Endothelial cell of umbilical vein (primary cell): ENCODE measurements around the gene C19orf44. TPM values are rescaled to one million over a fixed set of nuclear protein-coding genes. Genes with fewer than 3 reads are reported as not detected.

Experiments used
- BruUV-seq: library from RNA; stranded (reverse); fragments of 400-500 nt; replicated peaks from 2 replicates; lab custom pipeline; 2021; lab: Mats Ljungman, UMichigan
- CTCF ChIA-PET: fragments of 300-600, 350-600 bp; sonication (Branson Sonifier 250); formaldehyde crosslinking; loops from one replicate; lab custom pipeline; 2021; ENCODE audit warnings: antibody characterized with exemption, inconsistent platforms; lab: Charles Lee
- POLR2A ChIA-PET: fragments of 300-600, 350-600 bp; sonication (Branson Sonifier 250); formaldehyde crosslinking; loops from one replicate; lab custom pipeline; 2021; ENCODE audit warnings: antibody characterized with exemption, inconsistent platforms; lab: Charles Lee
- DNase-seq: peaks from one replicate; pipeline ENCODE4 v3.0.0-alpha.2; 2011; ENCODE audit warnings: low read depth, low spot score
- FAIRE-seq: peaks from 2 replicates; lab custom pipeline; 2011; peaks lifted over from hg19 to GRCh38; lab: Jason Lieb, UNC
- H2AFZ ChIP-seq: 2 replicates; pipeline ENCODE4 v1.6.0; 2012; ENCODE audit warnings: low read depth, low read length, control low read depth, inconsistent platforms
- H3K27ac ChIP-seq: 2 replicates; pipeline ENCODE4 v1.5.1; 2011; ENCODE audit warnings: low read depth, mild to moderate bottlenecking, control low read depth, low read length, moderate library complexity; ENCODE audit not compliant: insufficient read depth
- H3K27me3 ChIP-seq, 2 experiments: 2 replicates each; pipeline versions ENCODE4 v1.6.0 to v1.6.1; 2011; ENCODE audit warnings: low read length in 2 of 2, mixed read lengths in 1 of 2; ENCODE audit not compliant: control insufficient read depth in 2 of 2, insufficient read depth in 2 of 2
- H3K36me3 ChIP-seq, 2 experiments: 2 replicates in 1 of 2; 3 replicates in 1 of 2; pipeline ENCODE4 v1.5.1; 2011; ENCODE audit warnings: low read length in 2 of 2, mild to moderate bottlenecking in 1 of 2, moderate library complexity in 1 of 2; ENCODE audit not compliant: control insufficient read depth in 2 of 2, insufficient read depth in 2 of 2; ENCODE audit errors: extremely low read depth in 1 of 2
- H3K4me1 ChIP-seq: 3 replicates; pipeline ENCODE4 v1.5.1; 2011; ENCODE audit warnings: mild to moderate bottlenecking, low read length; ENCODE audit not compliant: control insufficient read depth, insufficient read depth; ENCODE audit errors: extremely low read depth
- H3K4me2 ChIP-seq: 2 replicates; pipeline ENCODE4 v1.6.1; 2011; ENCODE audit warnings: low read length, control low read depth, mixed read lengths; ENCODE audit not compliant: insufficient read depth
- H3K4me3 ChIP-seq, 3 experiments: fragments of 200-600 bp in 1 of 3; sonication (generic), shearing (Covaris generic) in 1 of 3; replicated peaks in 1 of 3; 2 replicates each; pipeline ENCODE4 v1.5.1; 2011 to 2016; ENCODE audit warnings: control low read depth in 3 of 3, low read length in 3 of 3, mild to moderate bottlenecking in 2 of 3, inconsistent platforms in 1 of 3, low read depth in 1 of 3, moderate library complexity in 1 of 3; ENCODE audit not compliant: insufficient read depth in 1 of 3
- H3K79me2 ChIP-seq: 2 replicates; pipeline ENCODE4 v1.6.0; 2012; ENCODE audit warnings: low read length, inconsistent platforms; ENCODE audit not compliant: control insufficient read depth, insufficient read depth
- H3K9ac ChIP-seq: replicated peaks from 2 replicates; pipeline ENCODE3; 2011; ENCODE audit warnings: low read length, control low read depth; ENCODE audit not compliant: insufficient read depth; ENCODE audit errors: extremely low read depth
- H3K9me1 ChIP-seq: replicated peaks from 3 replicates; pipeline ENCODE4 v1.6.0; 2011; ENCODE audit warnings: mild to moderate bottlenecking, low read length; ENCODE audit not compliant: control insufficient read depth, insufficient read depth; ENCODE audit errors: extremely low read depth
- H3K9me3 ChIP-seq: replicated peaks from 2 replicates; pipeline ENCODE4 v1.5.1; 2012; ENCODE audit warnings: low read length, inconsistent platforms; ENCODE audit not compliant: control insufficient read depth, insufficient read depth
- H4K20me1 ChIP-seq: replicated peaks from 2 replicates; pipeline ENCODE3; 2011; ENCODE audit warnings: mild to moderate bottlenecking, low read length; ENCODE audit not compliant: control insufficient read depth, insufficient read depth; ENCODE audit errors: extremely low read depth
- EZH2 ChIP-seq: IDR thresholded peaks from 2 replicates; pipeline ENCODE4 v1.6.1; 2012; ENCODE audit warnings: borderline replicate concordance, low read depth, mild to moderate bottlenecking, moderate library complexity, low read length, inconsistent platforms; ENCODE audit not compliant: severe bottlenecking
- FOS ChIP-seq: IDR thresholded peaks from 2 replicates; pipeline ENCODE4 v1.6.1; 2011; ENCODE audit warnings: mild to moderate bottlenecking, low read length, moderate library complexity, borderline replicate concordance; ENCODE audit not compliant: insufficient read depth
- GATA2 ChIP-seq: IDR thresholded peaks from 2 replicates; pipeline ENCODE4 v1.7.0; 2011; ENCODE audit warnings: low read depth, mild to moderate bottlenecking, moderate library complexity, mixed read lengths, low read length; ENCODE audit not compliant: insufficient read length, insufficient read depth
- JUN ChIP-seq: IDR thresholded peaks from 2 replicates; pipeline ENCODE4 v1.6.1; 2011; ENCODE audit warnings: borderline replicate concordance, low read depth; ENCODE audit not compliant: insufficient read length, insufficient read depth
- MYC ChIP-seq: IDR thresholded peaks from one replicate; pipeline ENCODE4 v1.6.1; 2011; ENCODE audit warnings: mild to moderate bottlenecking, low read depth, low read length
- POLR2A ChIP-seq: IDR thresholded peaks from 2 replicates; pipeline ENCODE4 v1.6.1; 2012; ENCODE audit warnings: low read depth, mild to moderate bottlenecking, control low read depth, low read length
- POLR2AphosphoS5 ChIP-seq: IDR thresholded peaks from 2 replicates; pipeline ENCODE4 v1.6.1; 2012; ENCODE audit warnings: low read depth, mild to moderate bottlenecking, control low read depth, low read length, moderate library complexity; ENCODE audit not compliant: insufficient read depth
- dilution Hi-C: fragments of 300-500 bp; cut with MboI; formaldehyde crosslinking; loops from one replicate; pipeline ENCODE4 v1.15.0; 2019; ENCODE audit warnings: low sequenced_read_pairs; ENCODE audit not compliant: extremely low pct_ligation_motif_present
- intact Hi-C: fragments of 100-400 bp; cut with micrococcal nuclease; formaldehyde crosslinking; loops from one replicate; pipeline ENCODE4 v1.10.0; 2022
- polyA plus RNA-seq, 4 experiments: library from polyadenylated mRNA; depleted of rRNA in 3 of 4; stranded (reverse) in 3 of 4; unstranded in 1 of 4; fragments of >200 nt; gene quantifications; 2 replicates each; pipeline versions ENCODE4 v1.2.1 to v1.2.3, GENCODE V29; 2011 to 2012; ENCODE audit warnings: missing spikeins in 1 of 4
- total RNA-seq: library from RNA; stranded (reverse); gene quantifications from 2 replicates; pipeline ENCODE4 v1.2.3, GENCODE V29; 2021
- TF ChIP-seq, protein P1 (sequence below): IDR thresholded peaks from 2 replicates; pipeline ENCODE4 v1.6.1; 2011; ENCODE audit not compliant: insufficient read depth, insufficient read length
- TF ChIP-seq, protein P2 (sequence below), 2 donors: IDR thresholded peaks; 1 replicate in 1 of 2; 2 replicates in 1 of 2; pipeline ENCODE4 v1.5.1; 2011; ENCODE audit warnings: low read length in 2 of 2, mild to moderate bottlenecking in 2 of 2, moderate library complexity in 2 of 2, control low read depth in 1 of 2, inconsistent platforms in 1 of 2, low read depth in 1 of 2; ENCODE audit not compliant: insufficient read depth in 1 of 2; ENCODE audit errors: extremely low read depth in 1 of 2

The C19orf44 gene
- total and polyA plus RNA-seq, 2 donors (not counting 3 experiments of a cell fraction or from before 2014, with no cell fraction given) = 3.5 to 4.3 TPM

DNA sequence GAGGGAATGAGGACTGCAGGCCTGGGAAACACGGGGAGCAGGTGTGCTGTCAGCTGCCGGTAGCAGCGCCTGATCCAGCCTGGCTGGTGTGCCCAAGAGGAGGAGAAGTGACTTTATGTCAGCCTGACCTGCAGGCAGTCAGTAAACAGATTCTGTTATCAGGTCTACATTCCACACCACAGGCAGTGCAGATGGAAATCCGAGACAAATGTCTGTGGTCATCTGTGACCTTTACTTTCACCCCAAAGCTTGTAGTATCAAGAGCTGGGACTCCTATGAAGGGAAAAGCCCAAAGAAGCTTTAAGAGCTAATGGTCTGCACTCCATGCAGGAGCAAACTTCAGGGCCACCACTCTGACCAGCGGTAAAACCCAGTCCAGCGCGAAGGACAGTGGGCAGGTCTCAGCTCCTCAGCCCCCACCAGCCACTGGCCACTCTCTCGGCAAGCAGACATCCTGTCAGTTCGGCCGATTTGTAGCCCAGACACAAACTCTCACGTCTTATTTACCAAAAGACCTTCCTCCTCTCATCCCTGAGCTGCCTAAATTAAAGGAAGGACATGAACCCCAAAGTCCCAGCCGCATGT, 32.1 kb upstream of the C19orf44 start:
- H4K20me1 ChIP-seq = no peaks in the 10 kb centered on the region
- peak; percentile 55 for FAIRE-seq
- no peak overlapping the region for H3K4me2 ChIP-seq
- dilution Hi-C loops (no loop called here), intact Hi-C loops (no loop called here)
- TF ChIP-seq POLR2AphosphoS5 (no peak), JUN (no peak), EZH2 (no peak), GATA2 (no peak), MYC (no peak), FOS (no peak), POLR2A (no peak)
- TF ChIP-seq, protein P1, sequence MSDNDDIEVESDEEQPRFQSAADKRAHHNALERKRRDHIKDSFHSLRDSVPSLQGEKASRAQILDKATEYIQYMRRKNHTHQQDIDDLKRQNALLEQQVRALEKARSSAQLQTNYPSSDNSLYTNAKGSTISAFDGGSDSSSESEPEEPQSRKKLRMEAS = no peak
- TF ChIP-seq, protein P2, sequence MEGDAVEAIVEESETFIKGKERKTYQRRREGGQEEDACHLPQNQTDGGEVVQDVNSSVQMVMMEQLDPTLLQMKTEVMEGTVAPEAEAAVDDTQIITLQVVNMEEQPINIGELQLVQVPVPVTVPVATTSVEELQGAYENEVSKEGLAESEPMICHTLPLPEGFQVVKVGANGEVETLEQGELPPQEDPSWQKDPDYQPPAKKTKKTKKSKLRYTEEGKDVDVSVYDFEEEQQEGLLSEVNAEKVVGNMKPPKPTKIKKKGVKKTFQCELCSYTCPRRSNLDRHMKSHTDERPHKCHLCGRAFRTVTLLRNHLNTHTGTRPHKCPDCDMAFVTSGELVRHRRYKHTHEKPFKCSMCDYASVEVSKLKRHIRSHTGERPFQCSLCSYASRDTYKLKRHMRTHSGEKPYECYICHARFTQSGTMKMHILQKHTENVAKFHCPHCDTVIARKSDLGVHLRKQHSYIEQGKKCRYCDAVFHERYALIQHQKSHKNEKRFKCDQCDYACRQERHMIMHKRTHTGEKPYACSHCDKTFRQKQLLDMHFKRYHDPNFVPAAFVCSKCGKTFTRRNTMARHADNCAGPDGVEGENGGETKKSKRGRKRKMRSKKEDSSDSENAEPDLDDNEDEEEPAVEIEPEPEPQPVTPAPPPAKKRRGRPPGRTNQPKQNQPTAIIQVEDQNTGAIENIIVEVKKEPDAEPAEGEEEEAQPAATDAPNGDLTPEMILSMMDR (IDR thresholded peaks at IDR 0.05; ENCODE audit: extremely low read depth in 1 of 2, insufficient read depth in 1 of 2, low read depth in 1 of 2, low read length in 2 of 2) = no peak
- ChIA-PET CTCF (interaction anchor here (0.6 to 4.4 kb wide), 4 partner anchors 17 to 1807 kb away, joined by 3 to 18 read pairs (median 3); no protein-coding TSS in a partner anchor), POLR2A (interaction anchor here (0.5 kb wide), 1 partner anchor 42 kb away, joined by 3 read pairs; no protein-coding TSS in a partner anchor)
- no peak overlapping the region for H3K27ac ChIP-seq
- H3K36me3 ChIP-seq = no peaks in the 10 kb centered on the region
- H3K9ac ChIP-seq = no peak overlapping the region
- no peak overlapping the region for H2AFZ ChIP-seq
- no peak overlapping the region for H3K4me3 ChIP-seq
- peaks cover 65% of the 10 kb centered on the region for H3K79me2 ChIP-seq
- H3K27me3 ChIP-seq = no peaks in the 10 kb centered on the region
- no peaks in the 10 kb centered on the region for H3K9me3 ChIP-seq
- H3K4me1 ChIP-seq = peaks cover 6% of the 10 kb centered on the region
- no peaks in the 10 kb centered on the region for H3K9me1 ChIP-seq
- BruUV-seq = no TSS peak
- no peak for DNase-seq
